ENCODE results near the gene SDK1. TPM values are rescaled to one million over a fixed set of nuclear protein-coding genes. Genes with fewer than 3 reads are reported as not detected.

The SDK1 gene
- total RNA-seq, 1 donor from 2014 or later = 16.7 TPM

- H3K27me3 ChIP-seq = no peaks in the 10 kb centered on the region
- H3K4me1 ChIP-seq = no peaks in the 10 kb centered on the region
- no peaks in the 10 kb centered on the region for H3K36me3 ChIP-seq
- TF ChIP-seq CTCF (IDR thresholded peaks at IDR 0.05) (no peak), POLR2AphosphoS5 (IDR thresholded peaks at IDR 0.05; ENCODE audit: insufficient read depth in 1 of 2, low read depth in 1 of 2) (no peak), POLR2A (IDR thresholded peaks at IDR 0.05) (no peak)
- peak in 1 of 2 donors; percentile 20 for DNase-seq (ENCODE audit: extremely low spot score in 2 of 2)
- intact Hi-C loops (cut with DNase I) = no loop called here
- no peaks in the 10 kb centered on the region for H3K9me3 ChIP-seq
- H3K4me3 ChIP-seq = no peak overlapping the region
- H3K27ac ChIP-seq = no peak overlapping the region
Observed at GRCh38 chr7:3914051-3914775, 613.2 kb downstream of the SDK1 start.

GRCh38 chr7:3915337-3915878, 614.4 kb downstream of the SDK1 start:
- TF ChIP-seq CTCF (IDR thresholded peaks at IDR 0.05) (no peak), POLR2AphosphoS5 (IDR thresholded peaks at IDR 0.05; ENCODE audit: insufficient read depth in 1 of 2, low read depth in 1 of 2) (no peak), POLR2A (IDR thresholded peaks at IDR 0.05) (no peak)
- Histone ChIP-seq H3K4me1 (no peaks in the 10 kb centered on the region), H3K27me3 (no peaks in the 10 kb centered on the region), H3K4me3 (no peak overlapping the region), H3K9me3 (no peaks in the 10 kb centered on the region), H3K27ac (no peak overlapping the region), H3K36me3 (no peaks in the 10 kb centered on the region)
- intact Hi-C loops (cut with DNase I) = no loop called here
- peak in 1 of 2 donors; percentile 71 for DNase-seq (ENCODE audit: extremely low spot score in 2 of 2)

GRCh38 chr7:3916146-3916545, 615.1 kb downstream of the SDK1 start:
- Histone ChIP-seq H3K4me1 (no peaks in the 10 kb centered on the region), H3K27me3 (no peaks in the 10 kb centered on the region), H3K4me3 (no peak overlapping the region), H3K27ac (no peak overlapping the region), H3K9me3 (no peaks in the 10 kb centered on the region), H3K36me3 (no peaks in the 10 kb centered on the region)
- TF ChIP-seq POLR2A (IDR thresholded peaks at IDR 0.05) (no peak), POLR2AphosphoS5 (IDR thresholded peaks at IDR 0.05; ENCODE audit: insufficient read depth in 1 of 2, low read depth in 1 of 2) (no peak), CTCF (IDR thresholded peaks at IDR 0.05) (no peak)
- DNase-seq (ENCODE audit: extremely low spot score in 2 of 2) = peak in 1 of 2 donors; percentile 16
- intact Hi-C loops (cut with DNase I) = no loop called here

- DNase-seq (ENCODE audit: extremely low spot score in 2 of 2) = peak in 1 of 2 donors; percentile 40
- H3K4me3 ChIP-seq = no peak overlapping the region
- H3K27ac ChIP-seq = no peak overlapping the region
- H3K27me3 ChIP-seq = no peaks in the 10 kb centered on the region
- no peaks in the 10 kb centered on the region for H3K9me3 ChIP-seq
- no peaks in the 10 kb centered on the region for H3K36me3 ChIP-seq
- intact Hi-C loops (cut with DNase I) = no loop called here
- TF ChIP-seq CTCF (IDR thresholded peaks at IDR 0.05) (no peak), POLR2AphosphoS5 (IDR thresholded peaks at IDR 0.05; ENCODE audit: insufficient read depth in 1 of 2, low read depth in 1 of 2) (no peak), POLR2A (IDR thresholded peaks at IDR 0.05) (no peak)
- H3K4me1 ChIP-seq = peaks cover 7% of the 10 kb centered on the region
Observed at GRCh38 chr7:3917436-3917835, 616.4 kb downstream of the SDK1 start.

GRCh38 chr7:3918576-3918975, 617.5 kb downstream of the SDK1 start:
- TF ChIP-seq POLR2A (IDR thresholded peaks at IDR 0.05) (no peak), CTCF (IDR thresholded peaks at IDR 0.05) (no peak), POLR2AphosphoS5 (IDR thresholded peaks at IDR 0.05; ENCODE audit: insufficient read depth in 1 of 2, low read depth in 1 of 2) (no peak)
- intact Hi-C loops (cut with DNase I) = no loop called here
- no peaks in the 10 kb centered on the region for H3K36me3 ChIP-seq
- no peak overlapping the region for H3K27ac ChIP-seq
- no peak overlapping the region for H3K4me3 ChIP-seq
- H3K4me1 ChIP-seq = peaks cover 7% of the 10 kb centered on the region
- peak in 1 of 2 donors; percentile 32 for DNase-seq (ENCODE audit: extremely low spot score in 2 of 2)
- H3K9me3 ChIP-seq = no peaks in the 10 kb centered on the region
- no peaks in the 10 kb centered on the region for H3K27me3 ChIP-seq

All from vagina (tissue), 2 donors.